HL-60 (cell line): Measurements from ENCODE around the gene MYBPC1.

Experiments
- DNase-seq, 2 experiments: peaks; one replicate each; pipeline ENCODE4 v3.0.0-alpha.2; 2010 to 2020; ENCODE audit warnings: low read depth in 1 of 2, low spot score in 1 of 2
- H3K27ac ChIP-seq: fragments of 250-450 bp; sonication (Bioruptor Pico); replicated peaks from 2 replicates; pipeline ENCODE4 v1.5.1; 2020; ENCODE audit warnings: mild to moderate bottlenecking, moderate library complexity
- H3K27me3 ChIP-seq: fragments of 250-450 bp; sonication (Bioruptor Pico); 2 replicates; pipeline ENCODE4 v1.5.1; 2021; ENCODE audit warnings: mild to moderate bottlenecking, moderate library complexity; ENCODE audit not compliant: insufficient read depth, poor library complexity, severe bottlenecking
- H3K4me3 ChIP-seq: replicated peaks from 2 replicates; pipeline ENCODE4 v1.5.1; 2011; ENCODE audit warnings: mild to moderate bottlenecking, control low read depth, low read length; ENCODE audit not compliant: insufficient read depth
- CTCF ChIP-seq: IDR thresholded peaks from one replicate; pipeline ENCODE4 v1.5.1; 2011; ENCODE audit warnings: low read length, control low read depth, inconsistent platforms; ENCODE audit not compliant: insufficient read depth
- GABPA ChIP-seq: IDR thresholded peaks from 2 replicates; pipeline ENCODE4 v1.6.1; 2012; ENCODE audit warnings: low read depth
- POLR2AphosphoS5 ChIP-seq: IDR thresholded peaks from 2 replicates; pipeline ENCODE4 v1.6.1; 2012; ENCODE audit warnings: low read depth
- REST ChIP-seq: IDR thresholded peaks from 2 replicates; pipeline ENCODE4 v1.6.1; 2012; ENCODE audit warnings: low read depth; ENCODE audit not compliant: insufficient replicate concordance
- SPI1 ChIP-seq: IDR thresholded peaks from 2 replicates; pipeline ENCODE4 v1.6.1; 2012; ENCODE audit warnings: low read depth, mild to moderate bottlenecking, borderline replicate concordance

The MYBPC1 gene

GRCh38 chr12:101697930-101698799 is 103.4 kb downstream of the MYBPC1 start:
- peak overlapping the region; percentile 88 for H3K27ac ChIP-seq
- DNase-seq, result peak; percentile 72 to 74
- H3K4me3 ChIP-seq, result peak overlapping the region; percentile 85
- TF ChIP-seq REST (no peak), POLR2AphosphoS5 (peak; percentile 46; the same call in 1 of the 2 replicates)
- H3K27me3 ChIP-seq, result no peaks in the 10 kb centered on the region

- DNase-seq, result peak in 1 of 2 experiments; percentile 21
- H3K27ac ChIP-seq, result peak overlapping the region; percentile 88
- TF ChIP-seq CTCF (no peak), REST (no peak)
- H3K4me3 ChIP-seq, result peak overlapping the region; percentile 85
- H3K27me3 ChIP-seq, result no peaks in the 10 kb centered on the region
These were observed 104.1 kb downstream of the MYBPC1 start for GRCh38 chr12:101698800-101699347.

- Histone ChIP-seq H3K27me3 (no peaks in the 10 kb centered on the region), H3K4me3 (no peak overlapping the region), H3K27ac (no peak overlapping the region)
- TF ChIP-seq SPI1, result no peak
- TF ChIP-seq POLR2AphosphoS5, result no peak
- TF ChIP-seq REST, result no peak
- TF ChIP-seq CTCF, result no peak
- no peak for TF ChIP-seq GABPA
- no peak for DNase-seq
These were observed 105.6 kb downstream of the MYBPC1 start for GRCh38 chr12:101700299-101700820.
